GM12801 (cell line): ENCODE measurements around the gene TIFAB.

Source experiments
- TF ChIP-seq, protein P1 (sequence below): IDR thresholded peaks from one replicate; pipeline ENCODE4 v1.5.1; 2011; ENCODE audit warnings: control low read depth; ENCODE audit not compliant: insufficient read length; ENCODE audit errors: extremely low read depth

Gene TIFAB

DNA sequence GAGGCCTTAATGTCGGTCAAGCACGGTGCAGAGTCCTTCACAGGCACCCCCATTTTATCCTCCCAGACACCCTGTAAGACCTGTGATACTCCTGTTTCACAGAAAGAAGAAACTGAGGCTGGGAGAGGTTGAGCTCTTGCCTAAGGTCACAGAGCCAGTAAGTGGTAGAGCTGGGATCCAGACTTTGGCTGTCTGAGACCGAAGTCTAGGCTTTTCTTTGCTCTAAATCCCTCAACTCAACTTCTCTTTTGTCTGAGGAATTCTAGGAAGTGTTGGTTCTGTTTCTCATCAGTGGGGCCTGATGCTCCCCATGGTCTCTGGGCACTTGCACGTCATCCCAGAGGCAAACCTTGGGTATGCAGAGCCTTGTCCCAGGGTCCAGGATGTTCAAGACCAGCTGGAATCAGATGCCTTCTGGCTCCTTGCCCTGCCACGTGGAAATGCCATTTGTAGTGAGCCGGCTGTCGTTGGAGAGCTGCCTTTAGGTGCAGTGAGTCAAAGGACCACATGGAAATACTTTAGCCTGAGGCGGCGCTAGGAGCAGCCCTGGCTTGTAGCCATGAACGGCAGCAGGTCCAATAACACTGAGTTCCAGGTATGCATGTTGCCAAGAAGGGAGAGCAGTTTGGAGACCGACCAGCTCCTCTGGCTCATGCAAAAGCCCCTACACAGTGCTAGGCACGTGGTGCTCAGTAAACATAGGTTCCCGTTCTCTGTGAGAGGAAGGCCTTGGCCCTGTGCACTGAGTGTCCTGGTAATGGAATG is 14.2 kb downstream of the TIFAB start:
- TF ChIP-seq, protein P1, sequence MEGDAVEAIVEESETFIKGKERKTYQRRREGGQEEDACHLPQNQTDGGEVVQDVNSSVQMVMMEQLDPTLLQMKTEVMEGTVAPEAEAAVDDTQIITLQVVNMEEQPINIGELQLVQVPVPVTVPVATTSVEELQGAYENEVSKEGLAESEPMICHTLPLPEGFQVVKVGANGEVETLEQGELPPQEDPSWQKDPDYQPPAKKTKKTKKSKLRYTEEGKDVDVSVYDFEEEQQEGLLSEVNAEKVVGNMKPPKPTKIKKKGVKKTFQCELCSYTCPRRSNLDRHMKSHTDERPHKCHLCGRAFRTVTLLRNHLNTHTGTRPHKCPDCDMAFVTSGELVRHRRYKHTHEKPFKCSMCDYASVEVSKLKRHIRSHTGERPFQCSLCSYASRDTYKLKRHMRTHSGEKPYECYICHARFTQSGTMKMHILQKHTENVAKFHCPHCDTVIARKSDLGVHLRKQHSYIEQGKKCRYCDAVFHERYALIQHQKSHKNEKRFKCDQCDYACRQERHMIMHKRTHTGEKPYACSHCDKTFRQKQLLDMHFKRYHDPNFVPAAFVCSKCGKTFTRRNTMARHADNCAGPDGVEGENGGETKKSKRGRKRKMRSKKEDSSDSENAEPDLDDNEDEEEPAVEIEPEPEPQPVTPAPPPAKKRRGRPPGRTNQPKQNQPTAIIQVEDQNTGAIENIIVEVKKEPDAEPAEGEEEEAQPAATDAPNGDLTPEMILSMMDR = no peak

DNA sequence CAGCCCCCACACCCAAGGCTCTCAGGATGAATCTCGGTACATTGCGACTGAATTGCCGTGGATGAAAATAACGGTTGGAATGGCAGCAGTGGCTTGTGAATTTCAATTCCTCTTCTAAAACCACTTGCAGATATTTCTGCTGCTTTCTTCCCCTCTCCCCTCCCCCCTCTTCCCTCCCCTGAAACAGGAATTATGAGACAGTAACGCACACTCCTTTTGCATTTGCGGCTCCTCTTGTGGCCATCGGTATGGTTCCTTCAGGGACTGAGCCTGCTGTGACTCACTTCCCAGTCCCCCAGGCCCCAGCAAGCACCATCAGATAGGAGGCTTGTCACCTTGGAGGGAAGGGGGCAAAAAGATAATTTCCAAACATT is 14.7 kb downstream of the TIFAB start:
- TF ChIP-seq, protein P1 = no peak

DNA sequence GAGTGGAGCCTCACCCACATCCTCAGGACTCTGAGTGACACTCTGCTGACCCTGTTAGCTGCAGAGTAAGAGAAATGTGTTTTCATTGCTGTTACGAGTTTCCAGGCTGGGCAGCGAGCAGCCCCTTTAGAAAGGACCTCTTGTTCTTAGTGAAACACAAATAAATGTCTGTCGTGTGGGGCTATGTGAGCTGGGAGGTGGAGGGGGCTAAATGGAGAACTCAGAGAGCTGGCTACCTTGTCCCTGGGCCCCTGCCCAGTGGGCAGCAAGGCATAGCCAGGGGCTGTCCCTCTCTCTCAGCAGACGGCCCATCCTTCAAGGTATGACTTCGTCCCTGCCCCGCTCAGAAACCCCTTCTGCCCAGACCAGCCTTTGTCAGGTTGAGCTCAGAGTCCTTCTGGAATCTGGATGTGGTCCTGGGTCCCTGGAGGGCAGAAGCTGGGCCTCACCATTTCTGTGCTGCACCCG is 15.2 kb downstream of the TIFAB start:
- TF ChIP-seq, protein P1 = no peak

DNA sequence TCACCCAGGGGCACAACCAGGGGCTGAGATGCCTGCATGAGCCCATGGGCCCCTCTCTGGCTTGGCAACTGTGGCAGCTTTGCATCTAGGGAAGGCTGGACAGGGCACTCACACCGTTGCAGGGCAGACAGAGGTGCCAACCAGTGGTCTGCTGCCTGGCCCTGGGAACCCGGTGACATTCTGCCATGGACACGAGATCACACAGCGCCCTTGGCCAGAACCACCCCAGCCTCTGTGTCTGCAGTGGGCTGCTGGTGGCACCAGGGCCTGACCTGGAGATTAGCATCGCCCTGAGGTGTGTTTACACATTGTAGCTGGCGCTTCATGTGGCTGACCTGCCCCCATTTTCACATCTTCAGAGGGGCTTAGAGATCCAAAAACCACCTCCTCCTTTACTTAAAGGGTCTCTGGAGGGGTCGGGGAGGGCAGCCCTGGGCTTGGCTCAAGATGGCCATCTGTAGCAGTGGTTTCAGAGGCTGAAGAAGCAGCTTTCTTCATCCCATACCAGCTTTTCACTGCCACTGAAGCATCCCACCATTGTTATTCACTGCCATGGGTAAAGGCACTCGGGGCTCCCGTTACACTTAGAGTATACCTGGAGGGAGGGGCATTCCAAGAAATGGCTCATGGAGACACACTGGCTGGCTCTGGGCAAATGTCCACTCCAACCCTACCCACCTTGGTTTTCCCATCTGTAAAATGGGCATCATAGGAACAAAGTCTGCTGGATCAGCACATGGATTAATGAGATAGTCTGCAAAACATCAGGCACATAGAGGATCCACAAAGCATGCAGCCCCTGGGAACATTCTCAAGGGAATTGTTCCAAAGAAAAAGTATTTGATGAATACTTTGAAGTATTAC is 16.5 kb downstream of the TIFAB start:
- TF ChIP-seq, protein P1 = no peak

DNA sequence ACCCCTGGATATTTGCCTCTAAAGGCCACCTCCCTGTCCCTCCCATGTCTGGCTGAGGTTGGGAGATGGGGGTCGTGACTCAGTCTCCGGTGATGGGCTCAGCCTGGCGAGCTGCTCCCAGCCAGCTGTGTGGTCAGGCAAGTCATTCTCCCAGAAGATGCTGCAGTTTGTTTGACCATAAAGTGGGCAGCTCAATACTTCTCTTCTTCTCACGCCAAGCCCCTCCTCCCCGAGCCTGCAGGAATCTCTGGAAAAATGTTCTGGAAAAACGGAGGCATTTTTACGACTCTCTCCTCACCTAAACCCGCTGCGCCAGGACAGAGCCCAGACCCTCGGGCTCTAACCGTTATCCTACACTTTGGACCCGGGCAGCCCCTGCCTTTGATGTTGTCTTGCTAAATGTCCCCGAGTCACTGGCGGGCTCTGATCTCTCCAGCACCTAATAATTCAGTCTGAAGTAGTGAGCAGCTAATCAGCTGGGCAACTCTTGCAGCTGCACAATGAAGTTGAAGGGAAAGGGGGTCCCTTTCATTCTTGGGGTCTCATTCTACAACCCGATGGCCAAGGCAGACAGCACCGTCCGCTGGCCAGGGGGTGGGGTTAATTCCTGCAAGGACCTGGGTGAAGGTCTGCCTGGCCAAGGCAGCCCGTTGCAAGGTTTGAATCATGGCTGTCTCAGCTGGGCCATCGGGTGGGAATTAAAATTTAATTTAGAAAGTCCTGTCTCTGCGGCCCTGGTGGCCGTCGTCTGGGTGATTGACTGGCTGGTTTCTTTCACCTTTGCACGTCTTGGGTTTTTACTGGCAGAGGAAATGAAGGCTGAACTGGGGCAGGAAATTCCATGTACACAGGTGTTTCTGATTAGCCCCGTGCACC is 17.3 kb downstream of the TIFAB start:
- TF ChIP-seq, protein P1 = no peak

DNA sequence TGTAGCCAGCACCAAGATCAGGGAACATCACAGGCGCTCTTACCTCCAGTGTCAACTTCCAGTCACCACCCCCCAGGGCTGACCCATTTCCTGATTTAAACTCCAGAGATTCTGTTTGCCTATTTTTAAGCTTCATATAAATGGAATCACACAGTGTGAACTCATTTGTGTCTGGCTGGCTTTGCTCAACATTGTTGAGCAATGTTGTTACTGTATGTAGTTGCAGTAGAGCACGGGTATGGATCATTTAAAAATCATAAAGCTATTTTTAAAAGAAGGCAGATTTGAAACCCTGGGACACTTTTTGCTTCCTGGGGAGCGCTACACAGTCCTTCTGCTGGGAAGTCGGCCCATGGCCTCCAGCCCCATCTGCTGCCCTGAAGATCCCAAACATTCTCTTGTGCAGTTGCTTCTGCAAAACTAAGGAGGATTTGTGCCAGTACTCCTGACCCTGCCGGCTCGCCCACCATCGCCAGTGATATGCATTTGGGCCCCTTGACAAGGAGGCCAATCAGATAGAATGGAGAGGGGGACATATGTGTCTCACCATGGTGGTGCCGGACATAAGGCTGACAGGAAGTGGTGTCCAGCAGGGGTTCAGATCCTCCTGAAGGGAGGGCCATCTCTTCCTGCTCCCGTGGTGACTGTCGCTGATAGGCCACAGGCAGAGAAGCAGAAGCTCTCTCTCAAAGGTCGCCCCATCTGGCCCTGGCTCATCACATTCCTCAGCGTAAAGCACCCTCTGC is 18.3 kb downstream of the TIFAB start:
- TF ChIP-seq, protein P1 = no peak
